ENCODE measurements around the gene SLC25A15. TPM values are rescaled to one million over a fixed set of nuclear protein-coding genes. Genes with fewer than 3 reads are reported as not detected.
A peak's percentile ranks its signal among the peaks of the same experiment; 100 is the strongest.

Gene SLC25A15
- total and polyA plus RNA-seq, 2 donors (not counting 1 experiment from before 2014, with no cell fraction given) = 6.8 to 9.6 TPM

GRCh38 chr13:40774672-40775071 lies 14.7 kb upstream of the SLC25A15 start:
- Histone ChIP-seq H3K4me3 (replicated peaks in 1 of 4; ENCODE audit: control extremely low read depth in 1 of 4, insufficient read depth in 1 of 4, low read depth in 3 of 4, low read length in 4 of 4) (no peak overlapping the region), H3K9ac (ENCODE audit: insufficient read depth, low read length) (no peak overlapping the region), H3K79me2 (ENCODE audit: control insufficient read depth, insufficient read depth, low read length) (peaks cover 12% of the 10 kb centered on the region), H3K9me3 (ENCODE audit: control insufficient read depth, insufficient read depth, low read depth, low read length) (no peaks in the 10 kb centered on the region), H3K36me3 (ENCODE audit: control insufficient read depth, insufficient read depth, low read length) (no peaks in the 10 kb centered on the region), H3K4me1 (ENCODE audit: control insufficient read depth, extremely low read depth, insufficient read depth, low read length) (peaks cover 2% of the 10 kb centered on the region), H4K20me1 (ENCODE audit: control insufficient read depth, extremely low read depth, insufficient read depth, low read length) (no peaks in the 10 kb centered on the region), H3K27me3 (ENCODE audit: control insufficient read depth, insufficient read depth, low read length) (no peaks in the 10 kb centered on the region), H3K4me2 (ENCODE audit: extremely low read depth, insufficient read depth, low read length) (no peak overlapping the region), H3K27ac (ENCODE audit: insufficient read depth, low read length) (no peak overlapping the region), H2AFZ (ENCODE audit: low read length) (no peak overlapping the region)
- DNase-seq (ENCODE audit: low read depth in 2 of 2) = no peak
- TF ChIP-seq EZH2 (IDR thresholded peaks at IDR 0.05; ENCODE audit: low read length, missing control alignments) (no peak), CTCF (conservative IDR thresholded peaks at IDR 0.05 in 1 of 2, IDR thresholded peaks at IDR 0.05 in 1 of 2; ENCODE audit: low read depth in 1 of 2, low read length in 2 of 2) (no peak)

- TF ChIP-seq EZH2 (IDR thresholded peaks at IDR 0.05; ENCODE audit: low read length, missing control alignments) = no peak
- TF ChIP-seq CTCF (conservative IDR thresholded peaks at IDR 0.05 in 1 of 2, IDR thresholded peaks at IDR 0.05 in 1 of 2; ENCODE audit: low read depth in 1 of 2, low read length in 2 of 2) = no peak
- no peak overlapping the region for H3K27ac ChIP-seq (ENCODE audit: insufficient read depth, low read length)
- no peak for DNase-seq (ENCODE audit: low read depth in 2 of 2)
Observed at GRCh38 chr13:40776232-40776631, 13.2 kb upstream of the SLC25A15 start.

DNA sequence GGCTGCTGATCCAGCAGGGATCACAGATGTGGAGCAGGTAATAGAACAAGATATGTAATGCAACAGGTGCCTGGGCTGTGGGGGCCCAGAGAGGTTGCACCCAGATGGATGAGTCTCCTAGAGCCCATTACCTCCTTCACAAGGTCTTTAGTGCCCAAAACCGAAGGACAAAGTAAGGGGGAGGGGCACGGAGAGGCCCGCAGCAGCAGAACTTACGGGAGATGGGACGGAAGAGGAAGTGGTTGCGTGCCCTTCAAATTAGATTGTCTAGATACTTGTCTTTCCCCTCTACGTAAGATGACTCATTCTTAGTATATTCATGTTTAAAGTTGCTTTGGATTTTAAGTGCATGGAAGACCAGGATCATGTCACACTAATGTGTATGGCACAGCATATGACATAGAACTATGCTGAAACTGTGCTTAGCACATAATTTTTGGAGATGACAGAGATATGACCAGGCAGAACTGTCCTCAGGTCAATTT lies 12.7 kb upstream of the SLC25A15 start:
- H2AFZ ChIP-seq (ENCODE audit: low read length) = no peak overlapping the region
- H4K20me1 ChIP-seq (ENCODE audit: control insufficient read depth, extremely low read depth, insufficient read depth, low read length) = no peaks in the 10 kb centered on the region
- H3K4me1 ChIP-seq (ENCODE audit: control insufficient read depth, extremely low read depth, insufficient read depth, low read length) = no peaks in the 10 kb centered on the region
- H3K27me3 ChIP-seq (ENCODE audit: control insufficient read depth, insufficient read depth, low read length) = no peaks in the 10 kb centered on the region
- no peaks in the 10 kb centered on the region for H3K9me3 ChIP-seq (ENCODE audit: control insufficient read depth, insufficient read depth, low read depth, low read length)
- no peak overlapping the region for H3K4me3 ChIP-seq (replicated peaks in 1 of 4; ENCODE audit: control extremely low read depth in 1 of 4, insufficient read depth in 1 of 4, low read depth in 3 of 4, low read length in 4 of 4)
- no peak overlapping the region for H3K9ac ChIP-seq (ENCODE audit: insufficient read depth, low read length)
- no peak for TF ChIP-seq EZH2 (IDR thresholded peaks at IDR 0.05; ENCODE audit: low read length, missing control alignments)
- TF ChIP-seq CTCF (conservative IDR thresholded peaks at IDR 0.05 in 1 of 2, IDR thresholded peaks at IDR 0.05 in 1 of 2; ENCODE audit: low read depth in 1 of 2, low read length in 2 of 2) = no peak
- peak; percentile 23 to 76 for DNase-seq (ENCODE audit: low read depth in 2 of 2)
- no peaks in the 10 kb centered on the region for H3K36me3 ChIP-seq (ENCODE audit: control insufficient read depth, insufficient read depth, low read length)
- no peak overlapping the region for H3K4me2 ChIP-seq (ENCODE audit: extremely low read depth, insufficient read depth, low read length)
- no peak overlapping the region for H3K27ac ChIP-seq (ENCODE audit: insufficient read depth, low read length)
- no peaks in the 10 kb centered on the region for H3K79me2 ChIP-seq (ENCODE audit: control insufficient read depth, insufficient read depth, low read length)

More at GRCh38 chr13:40776232-40776631, 13.2 kb upstream of the SLC25A15 start:
- no peak overlapping the region for H3K4me2 ChIP-seq (ENCODE audit: extremely low read depth, insufficient read depth, low read length)
- no peak overlapping the region for H3K9ac ChIP-seq (ENCODE audit: insufficient read depth, low read length)
- no peaks in the 10 kb centered on the region for H3K27me3 ChIP-seq (ENCODE audit: control insufficient read depth, insufficient read depth, low read length)
- H4K20me1 ChIP-seq (ENCODE audit: control insufficient read depth, extremely low read depth, insufficient read depth, low read length) = no peaks in the 10 kb centered on the region
- no peaks in the 10 kb centered on the region for H3K9me3 ChIP-seq (ENCODE audit: control insufficient read depth, insufficient read depth, low read depth, low read length)
- H3K79me2 ChIP-seq (ENCODE audit: control insufficient read depth, insufficient read depth, low read length) = no peaks in the 10 kb centered on the region
- H3K4me1 ChIP-seq (ENCODE audit: control insufficient read depth, extremely low read depth, insufficient read depth, low read length) = no peaks in the 10 kb centered on the region
- no peak overlapping the region for H2AFZ ChIP-seq (ENCODE audit: low read length)
- H3K4me3 ChIP-seq (replicated peaks in 1 of 4; ENCODE audit: control extremely low read depth in 1 of 4, insufficient read depth in 1 of 4, low read depth in 3 of 4, low read length in 4 of 4) = no peak overlapping the region
- H3K36me3 ChIP-seq (ENCODE audit: control insufficient read depth, insufficient read depth, low read length) = no peaks in the 10 kb centered on the region

Measured in fibroblast of lung (primary cell).